NT2/D1 (cell line): ENCODE results near the gene PIRT.

Experiments
- DNase-seq: peaks from one replicate; pipeline ENCODE4 v3.0.0-alpha.2; 2011; ENCODE audit warnings: low read depth, low spot score
- H3K27me3 ChIP-seq: 2 replicates; pipeline ENCODE4 v1.6.0; 2011; ENCODE audit warnings: mild to moderate bottlenecking; ENCODE audit not compliant: insufficient read length, insufficient read depth
- H3K36me3 ChIP-seq: 2 replicates; pipeline ENCODE4 v1.6.1; 2011; ENCODE audit warnings: mild to moderate bottlenecking, low read length, mixed read lengths; ENCODE audit not compliant: insufficient read depth, insufficient read length
- H3K4me1 ChIP-seq: 2 replicates; pipeline ENCODE4 v1.5.1; 2011; ENCODE audit not compliant: insufficient read depth, insufficient read length
- H3K4me3 ChIP-seq: 2 replicates; pipeline ENCODE4 v1.5.1; 2011; ENCODE audit warnings: low read depth; ENCODE audit not compliant: insufficient read length
- H3K9ac ChIP-seq: 2 replicates; pipeline ENCODE4 v1.6.0; 2011; ENCODE audit warnings: low read depth; ENCODE audit not compliant: insufficient read length
- H3K9me3 ChIP-seq: 2 replicates; pipeline ENCODE4 v1.5.1; 2011; ENCODE audit warnings: mild to moderate bottlenecking, low read length; ENCODE audit not compliant: insufficient read depth
- SUZ12 ChIP-seq: IDR thresholded peaks from 2 replicates; pipeline ENCODE4 v1.6.1; 2011; ENCODE audit not compliant: insufficient read length, insufficient read depth; ENCODE audit errors: extremely low read depth
- YY1 ChIP-seq: IDR thresholded peaks from 2 replicates; pipeline ENCODE4 v1.6.1; 2011; ENCODE audit not compliant: insufficient read length, insufficient read depth
- ZNF274 ChIP-seq: IDR thresholded peaks from 2 replicates; pipeline ENCODE4 v1.6.1; 2011; ENCODE audit warnings: mild to moderate bottlenecking, low read depth, low read length

PIRT gene

DNA sequence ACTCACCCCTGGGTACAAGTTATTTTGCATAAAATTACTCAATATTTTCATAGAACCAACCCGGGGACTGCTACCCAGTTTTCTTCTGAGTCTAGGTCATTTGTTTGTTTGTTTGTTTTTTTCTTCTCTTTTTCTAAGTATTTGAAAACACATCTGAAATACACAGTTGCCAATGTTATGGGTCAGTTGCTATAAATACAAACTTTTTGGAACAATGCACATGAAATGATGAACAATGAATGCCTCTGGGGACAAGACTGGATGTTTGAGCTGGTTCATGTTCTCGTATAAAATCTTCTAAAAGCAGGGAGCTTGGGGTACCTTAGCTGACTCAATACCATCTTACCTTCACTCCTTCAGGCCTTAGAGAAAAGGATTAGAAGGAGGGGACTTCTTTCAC is 64.5 kb downstream of the PIRT start:
- no peaks in the 10 kb centered on the region for H3K27me3 ChIP-seq
- DNase-seq: no peak
- H3K4me1 ChIP-seq: no peaks in the 10 kb centered on the region
- H3K9ac ChIP-seq: no peak overlapping the region
- no peak overlapping the region for H3K4me3 ChIP-seq
- H3K36me3 ChIP-seq: no peaks in the 10 kb centered on the region
- H3K9me3 ChIP-seq: peaks cover 17% of the 10 kb centered on the region
- TF ChIP-seq YY1 (no peak), SUZ12 (no peak), ZNF274 (no peak)
